HepG2 (cell line): ENCODE data around the gene SLC28A1. TPM values are rescaled to one million over a fixed set of nuclear protein-coding genes. Genes with fewer than 3 reads are reported as not detected.

Source experiments
- ATAC-seq: fragments of 200-7000 bp; cut with Tn5 transposase; 3 replicates; pipeline ENCODE4 v1.9.1; 2020; ENCODE audit warnings: mild to moderate bottlenecking, moderate library complexity
- BruUV-seq: library from RNA; stranded (reverse); fragments of 400-500 nt; replicated peaks from 2 replicates; lab custom pipeline; 2021; lab: Mats Ljungman, UMichigan
- CTCF ChIA-PET: fragments of 300-600 bp; formaldehyde crosslinking; extraction: SDS; loops from one replicate; lab custom pipeline; 2021; ENCODE audit warnings: low total read pairs, inconsistent platforms, low intra/inter-chr PET ratio; lab: Yijun Ruan, JAX
- POLR2A ChIA-PET: fragments of 350-600 bp; sonication (Branson Sonifier 250); formaldehyde crosslinking; loops from one replicate; lab custom pipeline; 2020; ENCODE audit warnings: antibody characterized with exemption, inconsistent platforms; lab: Yijun Ruan, JAX
- DNase-seq: peaks from one replicate; pipeline ENCODE4 v3.0.0-alpha.2; 2015; ENCODE audit warnings: low spot score
- FAIRE-seq: peaks from 3 replicates; lab custom pipeline; 2011; peaks lifted over from hg19 to GRCh38; lab: Jason Lieb, UNC
- H2AFZ ChIP-seq: one replicate; pipeline ENCODE4 v1.6.1; 2011; ENCODE audit warnings: low read length, inconsistent platforms
- H3K27ac ChIP-seq: fragments of 300-600 bp; 3 replicates; pipeline ENCODE4 v1.8.0; 2011; ENCODE audit warnings: mixed run types, mild to moderate bottlenecking, mixed read lengths, low read length, inconsistent platforms; ENCODE audit not compliant: insufficient read depth; ENCODE audit errors: extremely low read length
- H3K27me3 ChIP-seq, 2 experiments: fragments of 200-600 bp in 1 of 2; 2 replicates in 1 of 2; 3 replicates in 1 of 2; pipeline versions ENCODE4 v1.6.0 to v1.8.0; 2011; ENCODE audit warnings: low read length in 2 of 2, mild to moderate bottlenecking in 2 of 2, moderate library complexity in 2 of 2, inconsistent platforms in 1 of 2; ENCODE audit not compliant: insufficient read depth in 2 of 2, control insufficient read depth in 1 of 2
- H3K36me3 ChIP-seq, 2 experiments: fragments of 200-600 bp in 1 of 2; replicated peaks in 1 of 2; 2 replicates in 1 of 2; 3 replicates in 1 of 2; pipeline versions ENCODE4 v1.5.1 to v1.8.0; 2011; ENCODE audit warnings: low read length in 2 of 2, inconsistent platforms in 1 of 2; ENCODE audit not compliant: insufficient read depth in 2 of 2, control insufficient read depth in 1 of 2
- H3K4me1 ChIP-seq: 2 replicates; pipeline ENCODE4 v1.5.1; 2012; ENCODE audit warnings: low read length, inconsistent platforms; ENCODE audit not compliant: insufficient read depth
- H3K4me2 ChIP-seq: 2 replicates; pipeline ENCODE4 v1.6.0; 2011; ENCODE audit warnings: low read depth, low read length, inconsistent platforms
- H3K4me3 ChIP-seq, 3 experiments: fragments of 200-600 bp in 1 of 3; sonication (generic), shearing (Covaris generic) in 1 of 3; replicated peaks in 1 of 3; 2 replicates each; pipeline ENCODE4 v1.5.1; 2011 to 2016; ENCODE audit warnings: low read length in 3 of 3, inconsistent platforms in 2 of 3, low read depth in 2 of 3, mild to moderate bottlenecking in 2 of 3, control low read depth in 1 of 3, mixed read lengths in 1 of 3; ENCODE audit not compliant: insufficient read depth in 1 of 3
- H3K79me2 ChIP-seq: one replicate; pipeline ENCODE4 v1.6.1; 2011; ENCODE audit warnings: low read length, inconsistent platforms; ENCODE audit not compliant: insufficient read depth
- H3K9ac ChIP-seq: 2 replicates; pipeline ENCODE4 v1.6.0; 2011; ENCODE audit warnings: mild to moderate bottlenecking, low read depth, low read length, inconsistent platforms; ENCODE audit not compliant: insufficient read depth
- H3K9me3 ChIP-seq: 2 replicates; pipeline ENCODE4 v1.5.1; 2012; ENCODE audit warnings: mild to moderate bottlenecking, low read length
- H4K20me1 ChIP-seq: 2 replicates; pipeline ENCODE4 v1.6.0; 2011; ENCODE audit warnings: inconsistent platforms, mild to moderate bottlenecking, low read length, moderate library complexity; ENCODE audit not compliant: insufficient read depth
- POLR2G ChIP-seq: fragments of 200-400 bp; formaldehyde crosslinking; IDR thresholded peaks from 2 replicates; pipeline ENCODE4 v1.6.1; 2018; ENCODE audit warnings: mild to moderate bottlenecking, low read depth, low read length, moderate library complexity
- YEATS4 ChIP-seq: sonication (generic); formaldehyde crosslinking; IDR thresholded peaks from 2 replicates; pipeline ENCODE4 v1.4.0; 2020; ENCODE audit warnings: missing genetic modification reagents, borderline replicate concordance
- ZNF121 ChIP-seq: sonication (generic); formaldehyde crosslinking; IDR thresholded peaks from 2 replicates; pipeline ENCODE4 v1.5.0; 2020; ENCODE audit warnings: mild to moderate bottlenecking, missing genetic modification reagents
- ZNF891 ChIP-seq: sonication (generic); formaldehyde crosslinking; IDR thresholded peaks from 2 replicates; pipeline ENCODE4 v1.5.0; 2020; ENCODE audit warnings: mild to moderate bottlenecking, missing genetic modification reagents
- WGBS: methylation state at CpG from one replicate; pipeline ENCODE4 v1.1.6; 2017; ENCODE audit warnings: low lambda C conversion rate; 5-methylcytosine and 5-hydroxymethylcytosine counted together
- in situ Hi-C: cut with HindIII; loops from 2 replicates; pipeline ENCODE4 v1.10.0; 2017; ENCODE audit warnings: low pct_unique_long_range_greater_than_20kb; ENCODE audit not compliant: extremely low pct_ligation_motif_present
- intact Hi-C: fragments of 100-400 bp; cut with micrococcal nuclease; formaldehyde crosslinking; loops from one replicate; pipeline ENCODE4 v1.10.0; 2022; ENCODE audit not compliant: unreplicated experiment
- polyA plus RNA-seq, 8 experiments: library from polyadenylated mRNA; depleted of rRNA in 3 of 8; stranded (reverse) in 7 of 8; unstranded in 1 of 8; fragments of >200 nt; fragmentation: Illumina TruSeq in 4 of 8; extraction: Trizol in 4 of 8; gene quantifications; 2 replicates each; pipeline versions ENCODE4 v1.2.1 to v1.2.3, GENCODE V29; 2011 to 2016; ENCODE audit warnings: low read depth in 4 of 8, missing spikeins in 1 of 8, mixed read lengths in 1 of 8; ENCODE audit not compliant: insufficient read depth in 1 of 8
- total RNA-seq, 5 experiments: library from RNA; depleted of rRNA; stranded (reverse); fragments of >200 nt; fragmentation: Illumina TruSeq; extraction: Trizol; gene quantifications; 2 replicates each; pipeline ENCODE4 v1.2.3, GENCODE V29; 2016; ENCODE audit warnings: low read depth in 1 of 5

SLC28A1 gene
- total and polyA plus RNA-seq, 2 of the 13 experiments (the other 11 are each of a cell fraction or from before 2014, with no cell fraction given) = 0.31 to 5.8 TPM

DNA sequence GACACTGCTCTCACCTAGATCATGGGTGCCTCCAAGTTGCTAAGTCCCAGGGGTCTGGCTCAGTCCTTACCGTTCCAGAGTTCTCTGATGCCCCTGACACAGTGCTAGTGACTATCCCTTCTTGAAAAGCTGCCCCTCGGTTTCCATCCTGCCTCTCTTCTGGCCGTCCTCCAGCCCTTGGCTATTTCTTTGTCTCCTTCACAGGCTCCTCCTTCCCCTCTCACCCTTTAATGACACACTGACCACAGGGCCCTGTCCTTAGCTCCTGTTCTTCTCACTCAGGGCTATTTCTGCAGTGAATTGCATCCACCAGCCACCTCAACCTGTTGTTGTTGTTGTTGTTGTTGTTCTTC lies 31.1 kb downstream of the SLC28A1 start:
- CTCF ChIA-PET = no interaction called here
- in situ Hi-C loops (no loop called here), intact Hi-C loops (no loop called here)
- no peak overlapping the region for H2AFZ ChIP-seq
- no peaks in the 10 kb centered on the region; a peak in 1 of 5 replicates for H3K27me3 ChIP-seq
- no peaks in the 10 kb centered on the region for H4K20me1 ChIP-seq
- peaks cover 72% of the 10 kb centered on the region for H3K4me1 ChIP-seq
- H3K4me3 ChIP-seq = no peak overlapping the region
- peak overlapping the region; percentile 38; the same call in 1 of the 2 replicates for H3K9ac ChIP-seq
- DNase-seq = no peak
- POLR2A ChIA-PET = no interaction called here
- 81% methylated on average over 3 of the region's 3 CpGs for WGBS
- BruUV-seq = no TSS peak
- 0 out of 2 replicates have a peak, but pooled peaks have one; percentile 10 for TF ChIP-seq ZNF891 (CRISPR knock-in tag)
- TF ChIP-seq POLR2G = no peak
- TF ChIP-seq, all 625 proteins: peak for 1
- peak overlapping the region; percentile 16 for H3K27ac ChIP-seq
- H3K9me3 ChIP-seq = no peaks in the 10 kb centered on the region
- FAIRE-seq = no peak
- no peak for ATAC-seq
- no peaks in the 10 kb centered on the region for H3K36me3 ChIP-seq
- H3K4me2 ChIP-seq = peak overlapping the region; percentile 71; the same call in 1 of the 2 replicates
- H3K79me2 ChIP-seq = no peaks in the 10 kb centered on the region

DNA sequence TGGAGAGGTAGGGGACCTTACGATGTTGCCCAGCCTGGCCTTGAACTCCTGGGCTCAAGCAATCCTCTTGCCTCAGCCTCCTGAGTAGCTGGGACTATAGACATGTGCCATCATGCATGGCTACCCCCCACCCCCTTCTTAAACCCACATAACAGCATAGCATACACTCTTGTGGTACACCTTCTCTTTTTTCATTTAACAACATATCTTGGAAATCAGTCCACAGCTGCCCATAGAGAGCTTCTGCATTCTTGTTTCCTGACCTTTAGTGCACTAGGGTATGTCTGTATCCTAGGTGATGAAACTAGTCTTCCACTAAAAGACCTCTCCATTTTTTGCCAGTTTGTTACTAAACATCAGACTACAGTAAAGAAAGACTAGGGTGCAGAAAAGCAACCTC lies 33.0 kb downstream of the SLC28A1 start:
- WGBS = 27% methylated on average over 1 of the region's 1 CpG
- Histone ChIP-seq H4K20me1 (no peaks in the 10 kb centered on the region), H3K4me3 (no peak overlapping the region), H3K27ac (no peak overlapping the region), H2AFZ (no peak overlapping the region), H3K79me2 (no peaks in the 10 kb centered on the region), H3K27me3 (no peaks in the 10 kb centered on the region; a peak in 2 of 5 replicates), H3K9me3 (no peaks in the 10 kb centered on the region), H3K36me3 (no peaks in the 10 kb centered on the region), H3K4me1 (peaks cover 53% of the 10 kb centered on the region), H3K9ac (no peak overlapping the region), H3K4me2 (no peak overlapping the region)
- in situ Hi-C loops = no loop called here
- ChIA-PET CTCF (no interaction called here), POLR2A (interaction anchor here (0.6 kb wide), 1 partner anchor 9 kb away, joined by 3 read pairs; no protein-coding TSS in a partner anchor)
- FAIRE-seq (no peak), ATAC-seq (no peak), DNase-seq (no peak)
- TF ChIP-seq YEATS4 (CRISPR knock-in tag) (no peak), ZNF121 (0 out of 2 replicates have a peak, but pooled peaks have one; percentile 16)
- BruUV-seq = no TSS peak
- intact Hi-C loops = no loop called here
